Measurements from ENCODE around the gene POLR2F.

- TF ChIP-seq CTCF (IDR thresholded peaks at IDR 0.05), result no peak
- TF ChIP-seq POLR2A (IDR thresholded peaks at IDR 0.05), result no peak
These were observed 18.3 kb downstream of the POLR2F start for GRCh38 chr22:37971475-37972434.
